Gastrocnemius medialis (tissue), 4 donors: ENCODE data around the gene CXorf66. TPM values are rescaled to one million over a fixed set of nuclear protein-coding genes. Genes with fewer than 3 reads are reported as not detected.
"Not testable (repeated sequence)": the region's sequence is repeated elsewhere in the genome, so short reads cannot be mapped to it uniquely, and the experiment has no call there.

Experiments
- ATAC-seq, 2 donors: fragments of 150-250 bp; one replicate each; pipeline ENCODE4 v1.9.1; 2016
- DNase-seq, 2 donors: peaks; one replicate each; pipeline ENCODE4 v3.0.0-alpha.2; 2019
- H3K27ac ChIP-seq, 4 donors: fragments of 200-600 bp; sonication (generic); 1 replicate in 1 of 4; 2 replicates in 3 of 4; pipeline ENCODE4 v1.5.1; 2016 to 2018; ENCODE audit warnings: mild to moderate bottlenecking in 2 of 4, moderate library complexity in 1 of 4
- H3K27me3 ChIP-seq, 3 donors: fragments of 200-600 bp; sonication (generic) in 2 of 3; 1 replicate in 1 of 3; 2 replicates in 2 of 3; pipeline versions ENCODE4 v1.5.1 to v1.6.0; 2016 to 2019; ENCODE audit warnings: mild to moderate bottlenecking in 1 of 3, moderate library complexity in 1 of 3
- H3K36me3 ChIP-seq, 2 donors: fragments of 200-600 bp; sonication (generic) in 1 of 2; one replicate each; pipeline ENCODE4 v1.5.1; 2017 to 2018
- H3K4me1 ChIP-seq, 2 donors: fragments of 200-600 bp; sonication (generic) in 1 of 2; one replicate each; pipeline ENCODE4 v1.5.1; 2016 to 2017; ENCODE audit warnings: mild to moderate bottlenecking in 2 of 2
- H3K4me3 ChIP-seq, 4 donors: fragments of 200-600 bp; sonication (generic) in 3 of 4; 1 replicate in 1 of 4; 2 replicates in 3 of 4; pipeline ENCODE4 v1.5.1; 2016 to 2019; ENCODE audit warnings: mild to moderate bottlenecking in 2 of 4
- H3K9me3 ChIP-seq, 3 donors: fragments of 200-600 bp; sonication (generic) in 2 of 3; 1 replicate in 1 of 3; 2 replicates in 2 of 3; pipeline ENCODE4 v1.5.1; 2016 to 2019
- CTCF ChIP-seq, 5 experiments: fragments of 450-650 bp in 3 of 5; fragments of 200-600 bp in 2 of 5; sonication (generic) in 2 of 5; IDR thresholded peaks in 4 of 5; conservative IDR thresholded peaks in 1 of 5; 1 replicate in 4 of 5; 2 replicates in 1 of 5; pipeline ENCODE4 v1.5.1; 2016 to 2019; ENCODE audit warnings: antibody characterized with exemption in 5 of 5, mild to moderate bottlenecking in 3 of 5, moderate library complexity in 3 of 5
- POLR2A ChIP-seq, 2 donors: fragments of 450-650 bp; IDR thresholded peaks; one replicate each; pipeline ENCODE4 v1.6.1; 2017; ENCODE audit warnings: antibody characterized with exemption in 2 of 2, mild to moderate bottlenecking in 2 of 2, moderate library complexity in 2 of 2
- in situ Hi-C, 4 donors: fragments of 200-750 bp; cut with MboI; loops; one replicate each; pipeline versions ENCODE4 v1.15.0 to v1.8.0; 2017; ENCODE audit warnings: low sequenced_read_pairs in 4 of 4
- intact Hi-C: fragments of 100-400 bp; cut with DNase I; formaldehyde crosslinking; loops from one replicate; pipeline ENCODE4 v1.15.1; 2023; ENCODE audit warnings: low total_unique reads
- total RNA-seq, 4 donors: library from RNA; depleted of rRNA; stranded (reverse); fragments of >200 nt; gene quantifications; one replicate each; pipeline versions ENCODE4 v1.1.0 to v1.2.3, GENCODE V29; 2016

Gene CXorf66
- total RNA-seq, 4 donors from 2014 or later, result not detected

GRCh38 chrX:139924069-139924695, 41.1 kb downstream of the CXorf66 start:
- in situ Hi-C loops, result no loop called here
- H3K27ac ChIP-seq, result no peak overlapping the region
- no peak overlapping the region for H3K4me3 ChIP-seq
- H3K4me1 ChIP-seq, result no peaks in the 10 kb centered on the region
- no peaks in the 10 kb centered on the region for H3K27me3 ChIP-seq
- no peaks in the 10 kb centered on the region for H3K36me3 ChIP-seq
- intact Hi-C loops, result no loop called here
- DNase-seq (no peak), ATAC-seq (no peak)
- TF ChIP-seq POLR2A (IDR thresholded peaks at IDR 0.05) (no peak), CTCF (IDR thresholded peaks at IDR 0.05 in 4 of 5, conservative IDR thresholded peaks at IDR 0.05 in 1 of 5) (no peak)
- H3K9me3 ChIP-seq, result no peaks in the 10 kb centered on the region

- H3K27ac ChIP-seq, in situ Hi-C loops, H3K4me3 ChIP-seq, DNase-seq, H3K4me1 ChIP-seq, H3K27me3 ChIP-seq, ATAC-seq, H3K36me3 ChIP-seq, H3K9me3 ChIP-seq, intact Hi-C loops: not testable (repeated sequence)
Measured at GRCh38 chrX:139921142-139921541, 44.2 kb downstream of the CXorf66 start.

GRCh38 chrX:139920316-139920715, 45.0 kb downstream of the CXorf66 start:
- no peaks in the 10 kb centered on the region for H3K36me3 ChIP-seq
- ATAC-seq (no peak), DNase-seq (no peak)
- in situ Hi-C loops, result no loop called here
- H3K4me1 ChIP-seq, result no peaks in the 10 kb centered on the region
- no peak overlapping the region for H3K27ac ChIP-seq
- TF ChIP-seq POLR2A (IDR thresholded peaks at IDR 0.05) (no peak), CTCF (IDR thresholded peaks at IDR 0.05 in 4 of 5, conservative IDR thresholded peaks at IDR 0.05 in 1 of 5) (no peak)
- intact Hi-C loops, result no loop called here
- H3K4me3 ChIP-seq, result no peak overlapping the region
- no peaks in the 10 kb centered on the region for H3K9me3 ChIP-seq
- no peaks in the 10 kb centered on the region for H3K27me3 ChIP-seq

GRCh38 chrX:139914421-139914820, 50.9 kb downstream of the CXorf66 start:
- intact Hi-C loops, result no loop called here

GRCh38 chrX:139909712-139910111, 55.6 kb downstream of the CXorf66 start:
- no peak overlapping the region for H3K4me3 ChIP-seq
- TF ChIP-seq POLR2A (IDR thresholded peaks at IDR 0.05) (no peak), CTCF (IDR thresholded peaks at IDR 0.05 in 4 of 5, conservative IDR thresholded peaks at IDR 0.05 in 1 of 5) (no peak)
- H3K27ac ChIP-seq, result no peak overlapping the region
- no peaks in the 10 kb centered on the region for H3K36me3 ChIP-seq
- peaks cover 0 to 3% of the 10 kb centered on the region in 2 donors for H3K4me1 ChIP-seq
- no peaks in the 10 kb centered on the region for H3K9me3 ChIP-seq
- in situ Hi-C loops, result no loop called here
- ATAC-seq (no peak), DNase-seq (no peak)
- intact Hi-C loops, result no loop called here
- H3K27me3 ChIP-seq, result no peaks in the 10 kb centered on the region

More at GRCh38 chrX:139914421-139914820, 50.9 kb downstream of the CXorf66 start:
- Histone ChIP-seq H3K4me1 (no peaks in the 10 kb centered on the region), H3K27ac (no peak overlapping the region), H3K4me3 (no peak overlapping the region), H3K9me3 (no peaks in the 10 kb centered on the region), H3K36me3 (no peaks in the 10 kb centered on the region), H3K27me3 (no peaks in the 10 kb centered on the region)
- ATAC-seq (no peak), DNase-seq (no peak)
- in situ Hi-C loops, result no loop called here
- no peak for TF ChIP-seq CTCF (IDR thresholded peaks at IDR 0.05 in 4 of 5, conservative IDR thresholded peaks at IDR 0.05 in 1 of 5)
- TF ChIP-seq POLR2A (IDR thresholded peaks at IDR 0.05), result no peak
